T-helper 2 cell treated with Interferon-gamma antibody and Interleukin-4, amounts not matched to agents 5 μg/mL and 100 μg/mL, for 36 hours (primary cell): ENCODE measurements around the gene MYPN.

ENCODE experiments used
- DNase-seq: peaks from one replicate; pipeline ENCODE4 v3.0.0; 2021; ENCODE audit warnings: low spot score
- H3K27ac Mint-ChIP-seq: one replicate; pipeline ENCODE4 v1.8.0; 2021; ENCODE audit warnings: mild to moderate bottlenecking, mixed read lengths
- H3K27me3 Mint-ChIP-seq: one replicate; pipeline ENCODE4 v1.8.0; 2021; ENCODE audit warnings: low read depth, mixed read lengths
- H3K36me3 Mint-ChIP-seq: one replicate; pipeline ENCODE4 v1.8.0; 2021; ENCODE audit warnings: low read depth, mixed read lengths
- H3K4me1 Mint-ChIP-seq: one replicate; pipeline ENCODE4 v1.8.0; 2021; ENCODE audit warnings: low read depth, mixed read lengths
- H3K4me3 Mint-ChIP-seq: one replicate; pipeline ENCODE4 v1.8.0; 2022; ENCODE audit warnings: mild to moderate bottlenecking, moderate library complexity, mixed read lengths
- H3K9me3 Mint-ChIP-seq: one replicate; pipeline ENCODE4 v1.8.0; 2021; ENCODE audit warnings: mixed read lengths

Gene MYPN

DNA sequence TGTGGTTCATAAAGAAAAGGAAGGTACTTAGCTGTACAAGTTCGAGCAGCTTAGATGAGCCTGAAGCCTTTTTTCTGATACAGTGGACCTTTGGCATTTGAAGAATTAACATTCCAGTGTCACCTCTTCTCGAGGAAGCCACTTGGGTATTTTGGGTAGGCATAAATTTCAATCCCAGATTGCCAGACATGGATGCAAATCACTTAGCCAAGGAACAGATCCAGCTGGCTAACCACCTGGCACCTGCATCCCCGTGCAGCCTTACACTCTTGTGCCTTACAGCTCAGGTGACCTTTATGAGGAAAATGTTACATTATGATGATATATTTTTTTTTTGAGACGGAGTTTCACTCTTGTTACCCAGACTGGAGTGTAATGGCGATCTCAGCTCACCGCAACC, 138.6 kb downstream of the MYPN start:
- no peaks in the 10 kb centered on the region for H3K36me3 Mint-ChIP-seq
- H3K9me3 Mint-ChIP-seq, result no peaks in the 10 kb centered on the region
- H3K27ac Mint-ChIP-seq, result no peak overlapping the region
- H3K4me3 Mint-ChIP-seq, result no peak overlapping the region
- peaks cover 6% of the 10 kb centered on the region for H3K4me1 Mint-ChIP-seq
- peaks cover 2% of the 10 kb centered on the region for H3K27me3 Mint-ChIP-seq
- no peak for DNase-seq

DNA sequence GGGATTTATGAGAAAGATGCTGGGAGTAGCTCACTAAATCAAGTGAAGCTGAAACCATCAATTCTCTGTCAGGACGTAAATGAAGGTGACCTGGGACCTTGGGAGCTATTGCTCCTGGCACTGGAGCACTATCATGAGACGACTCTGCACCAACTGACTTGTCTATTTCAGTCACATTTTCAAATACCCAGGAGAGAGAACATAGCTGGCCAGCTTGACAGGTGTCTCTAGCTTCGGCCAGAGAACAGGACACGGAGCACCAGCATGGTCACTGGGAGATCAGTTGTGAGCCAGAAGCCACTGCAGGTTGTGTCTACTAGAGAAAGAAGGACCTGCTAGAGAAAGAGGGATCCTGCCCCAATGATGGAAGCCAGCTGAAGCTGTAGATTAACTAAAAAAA, 140.0 kb downstream of the MYPN start:
- Mint-ChIP-seq H3K27me3 (peaks cover 2% of the 10 kb centered on the region), H3K4me1 (peaks cover 6% of the 10 kb centered on the region), H3K27ac (no peak overlapping the region), H3K4me3 (no peak overlapping the region), H3K9me3 (no peaks in the 10 kb centered on the region), H3K36me3 (no peaks in the 10 kb centered on the region)
- DNase-seq, result no peak

DNA sequence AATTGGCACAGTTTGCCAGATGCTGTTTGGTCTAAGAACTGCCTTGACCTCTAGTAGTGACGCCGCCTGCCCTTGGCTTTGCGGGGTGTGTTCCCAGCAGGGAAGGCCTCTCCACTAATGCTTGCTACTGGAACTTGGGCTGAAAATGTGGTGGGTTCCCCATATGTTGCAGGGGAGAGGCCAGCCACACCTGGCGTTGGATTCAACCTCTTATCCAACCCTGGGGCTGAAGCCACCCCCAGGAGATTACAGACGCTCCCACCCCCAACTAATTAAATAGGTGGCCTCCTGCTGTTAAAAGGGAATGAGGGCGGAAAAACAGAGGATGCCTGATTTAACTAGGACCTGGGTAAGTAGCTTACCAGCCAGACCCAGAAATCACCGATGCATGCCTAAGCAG, 141.9 kb downstream of the MYPN start:
- no peaks in the 10 kb centered on the region for H3K36me3 Mint-ChIP-seq
- H3K27me3 Mint-ChIP-seq, result peaks cover 2% of the 10 kb centered on the region
- no peak for DNase-seq
- H3K4me3 Mint-ChIP-seq, result no peak overlapping the region
- no peaks in the 10 kb centered on the region for H3K9me3 Mint-ChIP-seq
- H3K4me1 Mint-ChIP-seq, result peaks cover 6% of the 10 kb centered on the region
- H3K27ac Mint-ChIP-seq, result no peak overlapping the region

DNA sequence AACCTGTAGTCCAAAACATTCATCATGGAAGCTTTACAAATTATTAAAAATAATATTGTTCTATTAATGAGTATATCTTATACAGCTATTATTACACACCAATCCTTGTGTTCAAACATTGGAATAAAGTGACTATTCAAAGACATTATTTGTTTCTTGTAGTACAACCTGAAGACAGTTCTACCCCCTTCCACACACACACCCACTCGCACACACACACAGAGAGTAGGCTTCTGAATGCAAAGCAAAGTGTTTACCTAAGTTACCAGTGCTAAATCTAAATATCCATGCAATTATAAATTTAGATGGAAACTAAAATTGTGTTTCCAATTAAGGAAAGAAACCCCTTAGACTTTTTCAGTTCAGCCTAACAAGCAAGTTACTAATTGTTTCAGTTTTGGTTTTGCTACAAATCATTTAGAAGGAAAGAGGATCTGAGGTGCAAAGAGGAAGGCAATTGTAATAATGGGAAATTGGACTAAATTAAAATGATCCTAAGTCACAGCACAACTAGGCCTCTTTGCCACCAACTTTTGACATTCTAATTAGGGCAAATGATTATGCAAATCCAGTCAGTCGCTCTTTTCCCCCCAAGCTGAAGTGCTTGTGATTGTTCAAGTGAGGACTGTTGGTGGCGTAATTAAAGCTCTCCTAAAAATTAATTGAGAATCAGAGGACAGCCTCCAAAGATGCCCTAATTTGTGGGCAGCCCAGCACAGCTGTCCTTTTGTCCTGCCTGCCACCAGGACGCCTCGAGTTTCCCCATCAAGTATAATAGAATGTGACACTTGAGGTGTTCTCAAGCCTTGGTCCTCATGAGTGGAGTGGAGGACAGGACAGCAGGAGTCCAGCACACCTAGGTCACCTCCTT, 142.6 kb downstream of the MYPN start:
- peaks cover 7% of the 10 kb centered on the region for H3K27me3 Mint-ChIP-seq
- DNase-seq, result no peak
- H3K36me3 Mint-ChIP-seq, result no peaks in the 10 kb centered on the region
- peaks cover 6% of the 10 kb centered on the region for H3K4me1 Mint-ChIP-seq
- H3K9me3 Mint-ChIP-seq, result no peaks in the 10 kb centered on the region
- no peak overlapping the region for H3K4me3 Mint-ChIP-seq
- H3K27ac Mint-ChIP-seq, result no peak overlapping the region

DNA sequence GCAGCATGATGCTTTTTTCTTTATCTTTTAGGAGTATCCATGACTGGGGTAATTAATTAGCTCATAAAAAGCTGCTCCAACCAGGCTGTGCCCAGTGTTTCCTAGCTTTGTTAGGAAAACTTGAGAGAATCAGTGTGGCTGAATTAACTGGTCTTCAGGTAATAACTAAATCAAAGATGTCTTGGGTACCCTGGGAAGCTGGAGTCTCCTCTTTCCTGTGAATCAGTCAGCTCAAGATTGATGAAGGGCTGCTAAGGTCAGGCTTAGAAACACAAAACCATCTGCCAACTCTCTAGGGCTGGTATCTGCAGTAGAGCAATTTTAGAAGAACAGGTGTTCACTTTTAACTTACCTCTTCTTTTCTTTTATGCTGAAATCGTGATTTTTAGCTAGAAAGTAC, 144.1 kb downstream of the MYPN start:
- peaks cover 10% of the 10 kb centered on the region for H3K27me3 Mint-ChIP-seq
- H3K27ac Mint-ChIP-seq, result no peak overlapping the region
- peaks cover 6% of the 10 kb centered on the region for H3K4me1 Mint-ChIP-seq
- no peaks in the 10 kb centered on the region for H3K36me3 Mint-ChIP-seq
- H3K9me3 Mint-ChIP-seq, result no peaks in the 10 kb centered on the region
- H3K4me3 Mint-ChIP-seq, result no peak overlapping the region
- no peak for DNase-seq

DNA sequence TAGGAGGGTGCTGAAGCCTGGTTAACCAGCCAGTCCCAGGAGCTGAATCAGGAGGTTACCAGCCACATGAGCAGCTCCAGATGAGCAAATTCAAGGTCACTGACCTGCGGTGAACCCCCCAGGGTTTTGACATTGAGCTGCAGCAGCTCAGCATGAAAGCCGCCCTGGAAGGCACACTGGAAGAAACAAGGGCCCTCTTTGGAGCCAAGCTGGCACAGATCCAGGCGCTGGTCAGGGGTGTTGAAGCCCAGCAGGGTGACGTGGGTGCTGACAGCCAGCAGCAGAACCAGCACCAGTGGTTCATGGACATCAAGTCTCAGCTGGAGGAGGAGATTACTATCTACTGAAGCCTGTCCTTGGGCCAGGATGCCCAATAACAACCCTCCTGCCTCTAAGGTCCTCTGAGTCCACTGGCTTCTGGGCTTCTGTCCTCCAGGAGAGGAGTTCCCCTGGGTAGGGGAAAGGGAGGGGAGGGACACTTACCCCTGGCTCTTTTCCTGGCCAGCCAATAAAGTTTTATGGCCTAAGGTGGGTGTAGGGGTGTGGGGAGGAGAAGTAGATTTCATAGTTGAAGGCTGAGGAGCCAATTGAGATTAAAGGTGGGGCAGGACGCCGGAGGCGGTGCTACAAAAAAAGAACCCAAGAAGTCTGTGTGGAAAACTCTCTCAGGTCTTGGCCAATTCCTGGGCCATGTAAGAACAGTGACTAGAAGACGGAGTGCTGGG, 152.0 kb downstream of the MYPN start:
- H3K27ac Mint-ChIP-seq, result no peak overlapping the region
- H3K27me3 Mint-ChIP-seq, result peaks cover 9% of the 10 kb centered on the region
- H3K36me3 Mint-ChIP-seq, result no peaks in the 10 kb centered on the region
- DNase-seq, result no peak
- no peaks in the 10 kb centered on the region for H3K9me3 Mint-ChIP-seq
- no peak overlapping the region for H3K4me3 Mint-ChIP-seq
- no peaks in the 10 kb centered on the region for H3K4me1 Mint-ChIP-seq
